GM18870 (cell line): ENCODE results near the gene GPC5.
"Not testable (repeated sequence)": the region's sequence is repeated elsewhere in the genome, so short reads cannot be mapped to it uniquely, and the experiment has no call there.

Experiments used
- ATAC-seq: cut with Tn5 transposase; IDR thresholded peaks from one replicate; pipeline ENCODE4 v1.9.1; 2021; ENCODE audit warnings: moderate library complexity; ENCODE audit not compliant: unreplicated experiment

The GPC5 gene

DNA sequence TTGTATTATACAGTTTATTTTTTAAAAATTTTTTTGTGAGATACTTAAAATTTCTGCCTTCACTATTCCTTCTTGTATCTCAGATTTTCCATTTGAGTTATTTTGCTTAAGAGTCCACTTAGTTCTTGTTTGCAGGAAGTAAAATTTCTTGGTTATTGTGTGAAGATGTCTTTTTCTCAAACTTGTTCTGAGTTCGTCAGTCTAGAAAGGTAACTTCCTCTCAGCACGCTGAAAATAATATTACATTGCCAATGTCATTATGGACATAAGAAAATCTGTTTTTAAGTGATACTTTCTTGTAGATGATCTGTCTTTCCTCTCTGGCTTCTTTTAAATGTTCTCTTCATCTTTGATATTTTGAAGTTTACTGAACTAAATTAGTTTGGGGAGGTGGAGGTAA lies 1096.5 kb downstream of the GPC5 start:
- no peak for ATAC-seq

DNA sequence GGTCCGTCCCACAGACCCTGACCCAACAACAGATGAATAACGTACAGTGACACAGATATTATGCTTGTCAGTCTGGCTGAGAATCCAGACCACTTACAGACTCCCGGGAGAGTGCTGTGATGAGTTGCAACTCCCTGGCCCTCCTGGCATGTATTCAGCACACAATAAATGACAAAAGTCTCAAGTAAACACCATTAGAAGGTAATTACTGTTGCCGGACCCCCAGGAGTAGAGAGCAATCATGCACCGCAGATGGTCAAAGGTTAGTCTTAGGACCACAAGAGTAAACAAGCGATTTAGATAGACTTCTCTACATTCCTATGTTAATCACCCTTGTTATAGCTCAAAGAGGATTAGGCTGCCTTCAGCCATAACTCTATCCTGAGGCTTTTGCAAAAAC lies 1101.8 kb downstream of the GPC5 start:
- ATAC-seq: no peak

DNA sequence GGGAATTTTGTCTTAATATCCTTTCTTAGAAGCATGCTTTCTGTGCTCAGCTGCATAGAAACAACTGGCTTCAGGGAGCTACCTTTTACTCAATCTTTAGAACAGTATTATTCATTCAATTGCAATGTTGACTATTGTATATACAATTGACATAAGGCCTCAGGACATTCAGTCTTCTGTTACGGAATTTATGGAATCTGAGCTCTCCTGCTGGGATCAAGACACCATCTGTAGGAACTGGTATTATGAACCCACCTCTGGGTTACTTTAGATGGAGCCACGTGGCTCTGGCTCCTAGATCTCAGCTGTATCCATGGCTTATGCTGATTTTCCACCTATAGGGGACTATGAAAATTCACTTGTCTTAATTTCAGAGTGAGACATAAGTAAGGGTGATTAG lies 1112.0 kb downstream of the GPC5 start:
- no peak for ATAC-seq

DNA sequence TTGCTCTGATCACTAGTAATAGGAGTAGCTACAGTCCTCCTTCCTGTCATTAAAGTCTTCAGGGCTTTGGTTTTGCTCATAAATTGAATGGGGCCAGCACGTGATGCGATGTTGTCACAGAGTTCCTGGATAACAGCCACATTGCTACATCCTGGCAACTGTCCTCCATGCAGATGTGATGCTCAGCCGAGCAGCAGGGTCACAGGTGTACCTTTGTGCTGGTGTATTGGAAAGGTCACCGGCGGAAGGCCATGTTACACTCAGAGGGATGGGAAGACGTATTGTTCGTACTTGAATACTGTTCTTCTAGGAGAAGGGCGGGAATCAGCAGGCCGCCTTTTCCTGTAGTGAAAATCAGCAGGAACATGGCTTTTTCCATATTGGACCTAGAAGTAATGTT lies 1114.4 kb downstream of the GPC5 start:
- no peak for ATAC-seq

DNA sequence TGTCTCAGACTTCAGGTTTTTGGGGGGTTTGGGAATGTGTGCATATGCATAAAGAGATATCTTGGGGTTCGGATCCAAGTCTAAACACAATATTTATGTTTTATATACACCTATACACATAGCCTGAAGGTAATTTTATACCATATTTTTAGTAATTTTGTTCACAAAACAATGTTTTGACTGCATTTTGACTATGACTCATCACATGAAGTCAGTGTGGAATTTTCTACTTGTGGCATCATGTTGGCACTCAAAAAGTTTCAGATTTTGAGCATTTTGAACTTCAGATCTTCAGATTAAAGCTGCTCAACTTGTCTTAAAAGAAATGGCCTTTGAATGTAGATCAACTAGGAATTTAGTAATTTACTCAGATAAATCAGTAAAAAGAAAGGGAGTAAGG lies 1115.3 kb downstream of the GPC5 start:
- no peak for ATAC-seq

DNA sequence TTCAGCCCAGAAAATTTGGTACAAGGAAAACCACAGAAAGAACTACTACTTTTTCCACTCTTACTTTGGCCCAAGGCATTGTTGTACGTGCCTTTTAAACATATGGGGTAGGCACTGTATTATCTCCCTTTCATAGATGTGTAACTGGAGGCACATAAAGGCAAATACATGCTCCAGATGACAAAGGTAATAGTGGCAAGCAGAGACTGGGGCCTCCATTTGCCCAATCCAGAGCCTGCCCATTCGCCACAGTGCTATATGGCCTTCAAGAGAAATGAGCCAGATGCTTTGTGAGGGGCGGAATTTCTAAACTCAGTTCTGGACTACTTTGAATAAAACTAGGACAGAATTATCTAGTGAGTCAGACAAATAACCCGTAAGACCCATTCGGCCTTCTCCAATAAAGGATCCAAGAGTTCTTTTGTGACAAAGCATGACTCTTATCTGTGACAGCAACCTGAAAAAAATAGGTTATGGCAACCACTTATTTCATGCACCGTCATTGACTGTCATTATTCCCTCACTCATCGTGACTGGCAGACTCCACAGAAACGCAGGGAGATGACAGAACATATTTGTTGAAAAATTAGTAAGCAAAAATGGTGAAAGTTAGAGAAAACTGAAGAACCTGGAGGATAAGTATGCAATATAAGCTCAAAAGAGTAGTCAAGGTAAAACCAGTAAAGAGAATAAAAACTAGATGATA lies 1116.2 kb downstream of the GPC5 start:
- no peak for ATAC-seq

DNA sequence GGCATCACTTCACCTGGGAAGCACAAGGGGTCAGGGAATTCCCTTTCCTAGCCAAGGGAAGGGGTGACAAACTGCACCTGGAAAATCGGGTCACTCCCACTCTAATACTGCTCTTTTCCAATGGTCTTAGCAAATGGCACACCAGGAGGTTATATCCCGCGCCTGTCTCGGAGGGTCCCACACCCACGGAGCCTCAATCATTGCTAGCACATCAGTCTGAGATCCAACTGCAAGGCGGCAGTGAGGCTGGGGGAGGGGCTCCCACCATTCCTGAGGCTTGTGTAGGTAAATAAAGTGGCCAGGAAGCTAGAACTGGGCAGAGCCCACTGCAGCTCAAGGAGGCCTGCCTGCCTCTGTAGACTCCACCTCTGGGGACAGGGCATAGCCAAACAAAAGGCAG lies 1118.5 kb downstream of the GPC5 start:
- not testable (repeated sequence) for ATAC-seq

DNA sequence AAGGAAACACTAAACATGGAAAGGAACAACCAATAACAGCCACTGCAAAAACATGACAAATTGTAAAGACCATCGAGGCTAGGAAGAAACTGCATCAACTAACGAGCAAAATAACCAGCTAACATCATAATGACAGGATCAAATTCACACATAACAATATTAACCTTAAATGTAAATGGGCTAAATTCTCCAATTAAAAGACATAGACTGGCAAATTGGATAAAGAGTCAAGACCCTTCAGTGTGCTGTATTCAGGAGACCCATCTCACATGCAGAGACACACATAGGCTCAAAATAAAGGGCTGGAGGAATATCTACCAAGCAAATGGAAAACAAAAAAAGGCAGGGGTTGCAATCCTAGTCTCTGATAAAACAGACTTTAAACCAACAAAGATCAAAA lies 1120.2 kb downstream of the GPC5 start:
- not testable (repeated sequence) for ATAC-seq

DNA sequence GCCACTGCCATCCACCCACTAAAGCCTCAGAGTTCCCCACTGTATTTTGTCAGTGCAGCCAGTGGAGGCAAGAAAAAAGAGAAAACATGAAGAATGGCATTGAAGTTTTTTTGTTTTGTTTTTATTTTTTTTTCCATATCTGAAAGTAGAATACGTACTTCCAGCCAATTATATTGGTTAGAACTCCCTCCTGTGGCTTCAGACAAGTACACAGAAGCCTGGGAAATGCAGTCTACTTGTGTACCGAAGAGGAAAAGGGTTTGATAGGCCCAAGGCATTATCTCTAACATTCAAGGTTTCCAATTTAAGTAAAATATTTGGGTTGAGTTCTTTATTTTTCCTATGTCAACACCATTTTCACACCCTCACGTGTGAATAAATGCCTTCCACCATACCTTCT lies 1131.9 kb downstream of the GPC5 start:
- no peak for ATAC-seq

DNA sequence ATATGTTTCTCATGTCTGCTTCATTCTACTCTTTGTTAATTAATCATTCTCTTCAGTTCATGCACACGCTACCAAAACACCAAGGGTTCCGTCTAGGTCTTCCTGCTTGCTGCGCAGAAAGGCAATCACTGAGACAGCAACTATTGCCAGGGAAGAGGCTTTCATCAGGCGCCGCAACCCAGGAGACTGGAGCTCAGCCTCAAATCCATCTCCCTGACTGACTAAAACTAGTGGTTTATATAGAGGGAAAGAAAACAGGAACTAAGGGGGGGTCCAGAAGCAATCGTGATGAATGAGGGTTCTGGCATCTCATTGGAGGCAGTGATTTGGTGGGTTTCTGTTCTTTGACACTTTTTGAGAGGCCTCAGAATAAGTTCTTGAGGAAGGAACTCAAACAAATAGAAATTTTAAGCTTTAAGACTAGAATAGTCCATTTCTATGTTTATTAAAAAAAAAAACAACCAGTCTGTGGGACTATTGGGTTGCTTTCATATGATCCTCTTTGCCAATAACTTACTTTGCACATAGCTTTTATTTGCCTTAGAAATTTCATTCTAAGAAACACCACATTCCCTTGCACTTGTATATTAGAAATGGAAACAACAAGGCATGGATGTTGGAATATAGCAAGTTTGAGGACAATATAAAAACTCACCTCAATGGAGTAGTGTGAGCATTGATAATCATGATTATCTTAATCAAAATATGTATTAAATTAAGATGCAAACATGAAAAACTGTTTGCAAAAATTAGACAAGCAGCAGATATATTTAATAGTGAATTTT lies 1137.0 kb downstream of the GPC5 start:
- no peak for ATAC-seq

DNA sequence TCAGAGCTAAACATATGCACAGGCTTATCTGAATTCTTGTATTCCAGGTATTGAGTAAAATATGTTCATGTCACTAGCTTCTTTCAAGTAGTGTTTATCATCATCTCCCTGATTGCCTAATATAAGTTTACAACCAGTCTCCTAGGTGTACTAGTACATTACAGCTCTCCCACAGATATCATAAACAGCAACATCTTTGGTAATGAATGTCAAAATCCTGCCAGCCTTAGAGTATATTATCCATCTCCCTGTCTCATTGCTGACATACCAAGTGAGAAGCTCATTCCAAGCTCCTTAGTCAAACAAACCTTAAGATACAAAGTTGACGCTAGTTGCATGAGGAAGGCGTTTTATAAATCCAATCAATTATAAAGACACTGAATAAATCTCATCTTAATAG lies 1139.0 kb downstream of the GPC5 start:
- no peak for ATAC-seq

DNA sequence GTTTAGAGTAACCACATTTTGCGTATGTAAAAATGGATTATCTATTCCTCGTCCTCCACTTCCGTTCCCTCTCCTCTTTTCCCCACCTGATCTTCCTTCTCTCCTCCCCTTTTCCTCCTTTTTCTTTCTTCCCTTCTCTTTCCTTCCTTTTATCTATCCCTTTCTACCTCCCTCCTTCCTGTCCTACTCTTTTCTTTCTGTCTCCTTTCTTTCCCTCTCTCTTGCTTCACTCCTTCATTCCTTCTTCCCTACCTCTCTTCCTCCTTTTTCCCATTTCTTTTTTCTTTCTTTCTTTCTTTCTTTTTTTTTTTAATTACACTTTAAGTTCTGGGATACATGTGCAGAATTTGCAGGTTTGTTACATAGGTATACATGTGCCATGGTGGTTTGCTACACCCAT lies 1139.7 kb downstream of the GPC5 start:
- ATAC-seq: no peak

DNA sequence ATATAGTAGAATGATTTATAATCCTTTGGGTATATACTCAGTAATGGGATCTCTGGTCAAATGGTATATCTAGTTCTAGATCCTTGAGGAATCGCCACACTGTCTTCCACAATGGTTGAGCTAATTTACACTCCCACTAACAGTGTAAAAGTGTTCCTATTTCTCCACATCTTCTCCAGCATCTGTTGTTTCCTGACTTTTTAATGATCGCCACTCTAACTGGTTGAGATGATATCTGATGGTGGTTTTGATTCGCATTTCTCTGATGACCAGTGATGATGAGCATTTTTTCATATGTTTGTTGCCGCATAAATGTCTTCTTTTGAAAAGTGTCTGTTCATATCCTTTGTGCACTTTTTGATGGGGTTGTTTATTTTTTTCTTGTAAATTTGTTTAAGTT lies 1140.7 kb downstream of the GPC5 start:
- ATAC-seq: not testable (repeated sequence)

DNA sequence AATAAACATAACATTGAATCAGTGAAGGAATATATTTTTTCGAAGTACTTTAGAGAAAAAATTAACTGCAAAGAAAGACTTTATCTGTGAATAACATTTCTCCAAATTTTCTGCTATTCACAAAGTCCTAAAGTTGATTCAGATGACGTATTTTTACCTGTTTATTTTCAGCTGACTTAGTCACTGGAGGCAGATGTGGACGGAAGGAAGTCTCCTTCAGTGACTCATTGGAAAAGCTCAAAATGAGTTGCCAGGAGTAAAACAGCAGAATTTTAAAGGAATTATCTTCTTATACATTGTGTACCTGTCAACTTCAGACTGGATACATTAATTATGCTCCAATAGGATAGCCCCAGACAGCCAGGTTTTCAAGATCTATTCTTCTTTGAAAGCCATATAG lies 1148.8 kb downstream of the GPC5 start:
- ATAC-seq: no peak

DNA sequence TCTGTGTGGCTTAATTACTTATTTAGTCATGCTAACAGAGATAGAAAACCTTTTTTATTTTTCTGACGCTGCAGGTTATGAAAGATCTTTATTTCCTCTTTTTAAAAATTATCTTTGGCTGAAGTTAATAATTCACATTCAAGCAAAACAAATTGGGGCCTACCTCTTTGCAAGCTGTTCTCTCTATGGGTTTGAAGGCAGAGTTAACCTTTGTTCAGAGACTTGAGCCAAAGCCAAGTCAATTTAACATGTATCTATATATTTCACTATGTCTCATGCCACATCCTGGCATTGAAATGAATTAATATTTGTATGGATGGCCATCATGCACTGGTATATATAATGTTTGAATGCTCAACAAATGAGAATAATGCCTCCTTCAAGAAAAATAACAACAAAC lies 1150.9 kb downstream of the GPC5 start:
- no peak for ATAC-seq

DNA sequence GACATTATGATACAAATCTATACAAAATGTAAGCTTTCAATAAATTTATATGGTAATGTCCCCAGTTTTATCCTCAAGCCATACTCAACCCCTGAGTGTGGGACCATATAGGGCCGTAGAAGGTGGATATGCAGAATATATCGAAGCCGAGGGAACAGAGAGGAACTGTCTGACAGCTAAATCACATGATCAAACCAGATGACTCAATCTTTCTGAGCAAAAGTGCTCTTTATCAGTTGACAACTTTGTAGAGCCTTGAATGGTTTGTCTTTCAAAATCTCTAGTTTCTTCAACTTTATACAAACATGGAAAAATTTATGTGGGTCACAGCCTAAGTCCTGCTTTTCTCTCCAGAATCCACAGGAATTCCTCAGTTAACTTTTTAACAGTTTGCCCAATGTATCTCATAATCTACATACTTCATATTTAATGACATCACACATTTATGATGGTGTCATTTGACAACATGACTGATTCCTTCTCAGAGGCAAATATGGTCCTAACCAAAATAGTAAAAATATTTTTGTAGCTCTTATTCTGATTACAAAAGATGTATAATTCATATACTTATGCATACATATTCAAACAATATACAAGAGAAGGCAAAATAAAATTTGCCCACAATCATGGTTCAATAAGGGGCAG lies 1155.2 kb downstream of the GPC5 start:
- ATAC-seq: no peak

DNA sequence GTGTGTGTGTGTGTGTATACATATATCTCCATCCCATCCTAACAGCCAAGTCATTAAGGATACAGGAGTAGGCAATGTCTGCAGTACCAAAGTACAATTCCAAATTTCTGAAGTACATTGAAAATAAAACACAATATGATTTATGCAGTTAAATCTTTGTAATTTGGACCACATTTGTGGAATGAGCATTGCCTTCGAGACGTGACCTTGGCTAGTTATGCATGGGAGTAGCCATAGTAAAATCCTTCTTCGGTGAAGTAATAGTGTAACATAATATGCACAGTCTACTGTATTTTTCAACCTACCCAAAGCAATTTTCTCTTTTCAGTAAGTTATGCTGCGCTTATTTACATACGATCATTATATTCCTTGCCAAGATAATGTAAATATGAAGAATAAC lies 1162.5 kb downstream of the GPC5 start:
- ATAC-seq: no peak

DNA sequence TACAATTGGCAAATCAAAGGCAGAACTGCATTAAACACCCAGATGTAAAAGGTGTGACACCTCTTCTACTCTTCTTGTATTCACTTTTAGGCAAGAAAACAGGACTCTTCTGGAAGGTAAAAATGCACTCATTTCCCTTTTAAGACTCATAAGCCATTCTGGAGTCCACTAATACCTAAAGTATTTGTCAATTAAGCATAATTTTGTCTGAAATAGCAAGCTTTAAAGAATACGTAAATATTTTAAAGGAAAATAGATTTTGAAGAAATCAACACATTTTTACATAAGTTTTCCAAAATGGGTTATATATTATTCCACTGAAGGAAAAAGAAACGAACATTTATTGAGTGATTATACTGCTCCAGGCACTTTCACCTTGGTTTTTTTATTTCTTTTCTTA lies 1166.5 kb downstream of the GPC5 start:
- no peak for ATAC-seq

DNA sequence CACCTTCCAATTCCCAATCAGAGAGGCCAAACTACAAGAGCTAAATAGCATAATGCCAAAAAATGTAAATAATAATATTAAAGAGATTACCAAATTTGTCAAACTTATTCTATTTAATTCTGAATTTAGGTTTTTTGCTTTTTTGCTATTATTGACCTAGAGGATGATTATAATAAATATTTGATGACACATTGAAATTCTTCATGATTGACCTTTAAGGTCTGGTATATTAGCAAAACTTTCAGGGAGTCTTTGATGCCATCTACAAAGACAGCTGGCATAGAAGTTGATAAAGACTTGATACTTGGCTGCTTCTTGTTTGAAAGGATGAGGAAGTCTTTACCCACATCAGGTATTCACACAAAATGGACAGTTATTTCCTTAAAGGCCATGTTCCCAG lies 1168.3 kb downstream of the GPC5 start:
- no peak for ATAC-seq

DNA sequence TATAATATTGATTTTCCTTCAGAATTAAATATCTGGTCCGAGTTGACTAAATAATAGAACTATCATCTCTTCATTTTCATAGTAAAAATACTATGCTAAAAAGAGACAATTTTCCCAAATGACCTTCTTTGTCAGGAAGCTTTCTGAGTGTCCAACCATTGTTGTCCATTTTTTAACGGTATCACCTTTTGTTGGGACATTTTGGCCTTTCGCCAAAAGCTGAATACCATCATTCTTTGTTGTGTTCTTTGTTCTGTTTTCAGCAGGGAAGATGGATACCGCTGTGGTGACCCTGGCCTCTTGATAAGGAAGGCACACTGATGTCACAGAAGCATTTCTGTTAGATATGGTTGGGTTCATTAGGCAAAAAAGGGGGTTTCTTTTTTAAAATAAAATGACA lies 1173.8 kb downstream of the GPC5 start:
- ATAC-seq: no peak

DNA sequence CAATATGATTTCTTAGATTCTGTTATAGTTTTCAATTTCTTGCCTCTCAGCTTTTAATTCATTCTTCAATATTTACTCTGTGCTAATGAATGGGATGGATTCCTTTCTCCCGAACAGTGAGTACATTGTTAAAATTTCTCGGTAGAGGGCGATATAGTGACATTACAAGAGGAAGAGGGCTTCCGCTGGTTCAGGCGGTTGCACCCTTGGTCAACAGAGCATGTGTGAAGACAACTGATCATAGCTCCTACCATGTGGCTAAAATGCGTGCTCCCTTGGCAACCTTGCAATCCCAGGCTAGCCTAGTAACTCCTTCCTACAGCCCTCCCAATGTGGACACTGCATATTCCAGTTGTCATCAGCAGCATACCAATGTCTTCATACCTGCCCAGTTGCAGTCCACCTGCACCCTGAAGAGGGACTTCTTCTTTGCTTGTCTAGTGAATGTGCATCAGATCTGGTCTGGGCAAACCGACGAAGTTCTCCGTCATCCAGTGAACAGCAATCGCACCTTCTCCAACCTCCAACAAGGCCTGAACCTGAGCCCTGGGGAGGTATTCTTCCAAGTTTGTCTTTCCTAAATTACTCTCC lies 1175.1 kb downstream of the GPC5 start:
- no peak for ATAC-seq

DNA sequence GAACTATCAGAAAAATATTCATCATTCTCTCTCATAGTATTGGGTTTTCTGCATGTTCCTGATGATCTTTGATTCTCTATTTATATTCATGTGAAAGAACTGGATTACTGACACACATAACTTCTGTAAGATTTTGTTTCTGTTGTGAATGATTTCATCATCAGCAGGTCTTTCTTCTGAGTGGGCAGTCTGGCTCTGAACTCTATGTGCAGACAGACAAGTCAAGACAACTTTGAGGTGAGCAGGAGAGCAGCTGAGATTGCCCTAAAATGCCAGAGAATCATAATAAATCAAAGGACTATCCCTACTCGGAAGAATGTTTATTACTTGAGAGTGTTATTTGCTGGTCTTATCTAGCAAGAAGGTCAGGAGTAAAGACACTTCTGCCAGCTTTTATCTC lies 1176.1 kb downstream of the GPC5 start:
- ATAC-seq: no peak
